Osteoblast (primary cell): ENCODE results near the gene HPCAL4. TPM values are rescaled to one million over a fixed set of nuclear protein-coding genes. Genes with fewer than 3 reads are reported as not detected.

Experiments used
- DNase-seq: peaks from one replicate; pipeline ENCODE4 v3.0.0; 2011; ENCODE audit warnings: low spot score, mixed read lengths; ENCODE audit not compliant: insufficient read length; ENCODE audit errors: missing footprints
- H2AFZ ChIP-seq: 2 replicates; pipeline ENCODE4 v1.6.0; 2011; ENCODE audit warnings: mild to moderate bottlenecking, low read length
- H3K27ac ChIP-seq: 2 replicates; pipeline ENCODE4 v1.5.1; 2011; ENCODE audit warnings: mild to moderate bottlenecking, low read depth, low read length, moderate library complexity
- H3K27me3 ChIP-seq: 2 replicates; pipeline ENCODE4 v1.6.0; 2012; ENCODE audit warnings: mild to moderate bottlenecking, control low read depth, inconsistent platforms, low read length, moderate library complexity; ENCODE audit not compliant: insufficient read depth
- H3K36me3 ChIP-seq: 2 replicates; pipeline ENCODE4 v1.5.1; 2011; ENCODE audit warnings: mild to moderate bottlenecking, low read length, control low read depth, moderate library complexity; ENCODE audit not compliant: insufficient read depth
- H3K4me1 ChIP-seq: 2 replicates; pipeline ENCODE4 v1.5.1; 2011; ENCODE audit warnings: mild to moderate bottlenecking, low read length, control low read depth, moderate library complexity; ENCODE audit not compliant: insufficient read depth
- H3K4me2 ChIP-seq: 2 replicates; pipeline ENCODE4 v1.6.0; 2011; ENCODE audit warnings: mild to moderate bottlenecking, low read length; ENCODE audit not compliant: insufficient read depth
- H3K4me3 ChIP-seq: fragments of 200-600 bp; sonication (generic); 3 replicates; pipeline ENCODE4 v1.5.1; 2012; ENCODE audit warnings: mild to moderate bottlenecking, low read length, inconsistent platforms; ENCODE audit not compliant: insufficient read depth
- H3K79me2 ChIP-seq: 2 replicates; pipeline ENCODE4 v1.6.0; 2012; ENCODE audit warnings: mild to moderate bottlenecking, low read length, control low read depth, inconsistent platforms; ENCODE audit not compliant: insufficient read depth
- H3K9me3 ChIP-seq: 2 replicates; pipeline ENCODE4 v1.5.1; 2011; ENCODE audit warnings: low read depth, low read length, control low read depth
- H4K20me1 ChIP-seq: 2 replicates; pipeline ENCODE4 v1.6.0; 2012; ENCODE audit warnings: mild to moderate bottlenecking, low read length, control low read depth; ENCODE audit not compliant: insufficient read depth
- CTCF ChIP-seq: IDR thresholded peaks from 2 replicates; pipeline ENCODE4 v1.5.1; 2011; ENCODE audit warnings: mild to moderate bottlenecking, low read depth, low read length, moderate library complexity; ENCODE audit errors: extremely low read depth
- total RNA-seq: library from RNA; depleted of rRNA; stranded (reverse); fragments of >200 nt; gene quantifications from 2 replicates; pipeline ENCODE4 v1.2.3, GENCODE V29; 2012

The HPCAL4 gene
- total RNA-seq, 1 donor, result not detected

GRCh38 chr1:39713557-39713956 lies 22.3 kb upstream of the HPCAL4 start:
- Histone ChIP-seq H3K27ac (no peak overlapping the region), H3K9me3 (no peaks in the 10 kb centered on the region), H2AFZ (no peak overlapping the region), H3K4me2 (no peak overlapping the region), H3K4me3 (no peak overlapping the region), H3K79me2 (no peaks in the 10 kb centered on the region), H3K27me3 (peaks cover 47% of the 10 kb centered on the region), H4K20me1 (no peaks in the 10 kb centered on the region), H3K4me1 (no peaks in the 10 kb centered on the region), H3K36me3 (no peaks in the 10 kb centered on the region)
- TF ChIP-seq CTCF, result no peak
- no peak for DNase-seq

- H3K27ac ChIP-seq, result no peak overlapping the region
- H4K20me1 ChIP-seq, result no peaks in the 10 kb centered on the region
- peaks cover 39% of the 10 kb centered on the region for H3K27me3 ChIP-seq
- H3K9me3 ChIP-seq, result no peaks in the 10 kb centered on the region
- H2AFZ ChIP-seq, result no peak overlapping the region
- H3K4me3 ChIP-seq, result no peak overlapping the region
- H3K4me2 ChIP-seq, result no peak overlapping the region
- TF ChIP-seq CTCF, result no peak
- H3K79me2 ChIP-seq, result no peaks in the 10 kb centered on the region
- no peak for DNase-seq
- no peaks in the 10 kb centered on the region for H3K36me3 ChIP-seq
- no peaks in the 10 kb centered on the region for H3K4me1 ChIP-seq
These were observed 20.7 kb upstream of the HPCAL4 start for GRCh38 chr1:39711966-39712340.

GRCh38 chr1:39711104-39711965 lies 20.1 kb upstream of the HPCAL4 start:
- Histone ChIP-seq H3K27me3 (peaks cover 40% of the 10 kb centered on the region), H3K4me2 (no peak overlapping the region)
- DNase-seq, result no peak

More at GRCh38 chr1:39711104-39711965, 20.1 kb upstream of the HPCAL4 start:
- no peaks in the 10 kb centered on the region for H4K20me1 ChIP-seq
- TF ChIP-seq CTCF, result no peak
- no peak overlapping the region for H3K4me3 ChIP-seq
- H3K79me2 ChIP-seq, result no peaks in the 10 kb centered on the region
- H3K9me3 ChIP-seq, result no peaks in the 10 kb centered on the region
- H3K36me3 ChIP-seq, result no peaks in the 10 kb centered on the region
- no peak overlapping the region for H2AFZ ChIP-seq
- no peaks in the 10 kb centered on the region for H3K4me1 ChIP-seq
- no peak overlapping the region for H3K27ac ChIP-seq
